Measurements from ENCODE around the gene BNIP3.

- no peak for TF ChIP-seq POLR2A (IDR thresholded peaks at IDR 0.05)
- TF ChIP-seq CTCF (IDR thresholded peaks at IDR 0.05) = no peak
Measured at GRCh38 chr10:132018446-132018845, 36.7 kb upstream of the BNIP3 start.

Data from testis (tissue), 2 donors.